ENCODE results near the gene KIF1A. TPM values are rescaled to one million over a fixed set of nuclear protein-coding genes. Genes with fewer than 3 reads are reported as not detected.

The KIF1A gene
- polyA plus RNA-seq (2012; ENCODE audit: missing spikeins) = 0.08 TPM

GRCh38 chr2:240819858-240820606 is at the start of gene KIF1A:
Gene KIF1A, minus strand, starts transcription at chr2:240820219. Its CDS starts 22,467 bp downstream, at chr2:240797752.
- TF ChIP-seq POLR2A (IDR thresholded peaks at IDR 0.05; ENCODE audit: low read depth, low read length) (no peak), POLR2AphosphoS5 (IDR thresholded peaks at IDR 0.05; ENCODE audit: low read depth, low read length) (no peak), TAF1 (IDR thresholded peaks at IDR 0.05; ENCODE audit: borderline replicate concordance, low read depth, low read length) (no peak)
- no peak for FAIRE-seq

GRCh38 chr2:240869109-240869955 is 49.3 kb upstream of the KIF1A start:
- no peak for TF ChIP-seq TAF1 (IDR thresholded peaks at IDR 0.05; ENCODE audit: borderline replicate concordance, low read depth, low read length)
- no peak for TF ChIP-seq POLR2A (IDR thresholded peaks at IDR 0.05; ENCODE audit: low read depth, low read length)
- TF ChIP-seq POLR2AphosphoS5 (IDR thresholded peaks at IDR 0.05; ENCODE audit: low read depth, low read length) = no peak
- no peak for DNase-seq (ENCODE audit: insufficient read length)
- no peak for FAIRE-seq

More at GRCh38 chr2:240819858-240820606, at the start of gene KIF1A:
- no peak for DNase-seq (ENCODE audit: insufficient read length)

GRCh38 chr2:240868286-240869108 is 48.5 kb upstream of the KIF1A start, which contains the start of gene AGXT:
Gene AGXT, plus strand, starts transcription at chr2:240868824. Its CDS starts 42 bp downstream, at chr2:240868866.
- TF ChIP-seq TAF1 (IDR thresholded peaks at IDR 0.05; ENCODE audit: borderline replicate concordance, low read depth, low read length) (no peak), POLR2A (IDR thresholded peaks at IDR 0.05; ENCODE audit: low read depth, low read length) (no peak), POLR2AphosphoS5 (IDR thresholded peaks at IDR 0.05; ENCODE audit: low read depth, low read length) (no peak)
- DNase-seq (ENCODE audit: insufficient read length) (no peak), FAIRE-seq (no peak)

GRCh38 chr2:240865391-240865790 is 45.4 kb upstream of the KIF1A start:
- TF ChIP-seq TAF1 (IDR thresholded peaks at IDR 0.05; ENCODE audit: borderline replicate concordance, low read depth, low read length) (no peak), POLR2AphosphoS5 (IDR thresholded peaks at IDR 0.05; ENCODE audit: low read depth, low read length) (no peak), POLR2A (IDR thresholded peaks at IDR 0.05; ENCODE audit: low read depth, low read length) (no peak)
- DNase-seq (ENCODE audit: insufficient read length) = no peak
- FAIRE-seq = no peak

GRCh38 chr2:240864475-240864874 is 44.5 kb upstream of the KIF1A start:
- FAIRE-seq = no peak
- no peak for DNase-seq (ENCODE audit: insufficient read length)
- TF ChIP-seq POLR2A (IDR thresholded peaks at IDR 0.05; ENCODE audit: low read depth, low read length) (no peak), POLR2AphosphoS5 (IDR thresholded peaks at IDR 0.05; ENCODE audit: low read depth, low read length) (no peak), TAF1 (IDR thresholded peaks at IDR 0.05; ENCODE audit: borderline replicate concordance, low read depth, low read length) (no peak)

GRCh38 chr2:240861547-240861946 is 41.5 kb upstream of the KIF1A start:
- no peak for TF ChIP-seq TAF1 (IDR thresholded peaks at IDR 0.05; ENCODE audit: borderline replicate concordance, low read depth, low read length)
- no peak for TF ChIP-seq POLR2AphosphoS5 (IDR thresholded peaks at IDR 0.05; ENCODE audit: low read depth, low read length)
- TF ChIP-seq POLR2A (IDR thresholded peaks at IDR 0.05; ENCODE audit: low read depth, low read length) = no peak
- FAIRE-seq (no peak), DNase-seq (ENCODE audit: insufficient read length) (no peak)

- TF ChIP-seq POLR2AphosphoS5 (IDR thresholded peaks at IDR 0.05; ENCODE audit: low read depth, low read length) = no peak
- no peak for TF ChIP-seq TAF1 (IDR thresholded peaks at IDR 0.05; ENCODE audit: borderline replicate concordance, low read depth, low read length)
- TF ChIP-seq POLR2A (IDR thresholded peaks at IDR 0.05; ENCODE audit: low read depth, low read length) = no peak
- DNase-seq (ENCODE audit: insufficient read length) = no peak
- FAIRE-seq = no peak
Measured at GRCh38 chr2:240858871-240859270, 38.9 kb upstream of the KIF1A start.

GRCh38 chr2:240858321-240858720 is 38.3 kb upstream of the KIF1A start:
- DNase-seq (ENCODE audit: insufficient read length) = no peak
- FAIRE-seq = no peak
- TF ChIP-seq TAF1 (IDR thresholded peaks at IDR 0.05; ENCODE audit: borderline replicate concordance, low read depth, low read length) = no peak
- TF ChIP-seq POLR2AphosphoS5 (IDR thresholded peaks at IDR 0.05; ENCODE audit: low read depth, low read length) = no peak
- TF ChIP-seq POLR2A (IDR thresholded peaks at IDR 0.05; ENCODE audit: low read depth, low read length) = no peak

- FAIRE-seq (no peak), DNase-seq (ENCODE audit: insufficient read length) (no peak)
- no peak for TF ChIP-seq POLR2A (IDR thresholded peaks at IDR 0.05; ENCODE audit: low read depth, low read length)
- TF ChIP-seq POLR2AphosphoS5 (IDR thresholded peaks at IDR 0.05; ENCODE audit: low read depth, low read length) = no peak
- no peak for TF ChIP-seq TAF1 (IDR thresholded peaks at IDR 0.05; ENCODE audit: borderline replicate concordance, low read depth, low read length)
Measured at GRCh38 chr2:240857039-240858008, 37.3 kb upstream of the KIF1A start.
